ENCODE results near the gene FARP2. TPM values are rescaled to one million over a fixed set of nuclear protein-coding genes. Genes with fewer than 3 reads are reported as not detected.

FARP2 gene
- total and polyA plus RNA-seq, 4 donors = 9.9 to 49.7 (median 27.4) TPM

DNA sequence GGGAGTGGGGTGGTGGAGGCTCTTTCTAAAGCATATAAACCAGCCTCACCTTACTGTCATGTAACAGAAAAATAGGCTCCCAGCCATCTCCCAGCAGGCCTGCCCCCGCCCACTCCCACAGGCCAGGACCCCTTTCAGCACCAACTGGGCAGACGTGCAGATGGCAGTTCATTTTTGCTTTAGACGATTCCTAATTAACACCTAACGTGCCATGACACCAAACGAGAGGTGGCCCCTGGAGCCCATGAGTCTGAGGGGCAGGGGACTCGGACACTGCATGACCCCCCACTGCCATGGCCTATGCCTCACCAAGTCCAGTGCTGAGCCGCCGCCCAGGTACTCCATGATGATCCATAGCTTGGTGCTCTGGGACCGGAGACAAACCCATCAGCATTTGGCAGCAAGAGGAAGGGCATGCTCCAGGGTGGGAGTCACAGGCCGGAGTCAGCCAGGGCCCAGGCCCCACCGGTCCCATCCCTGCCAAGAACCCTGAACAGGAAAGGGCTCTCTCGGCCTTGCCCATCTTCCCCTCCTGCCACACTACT, 144.4 kb downstream of the FARP2 start:
- no peak overlapping the region for H3K9ac ChIP-seq (ENCODE audit: insufficient read depth in 1 of 2, low read length in 2 of 2)
- no peak for DNase-seq

DNA sequence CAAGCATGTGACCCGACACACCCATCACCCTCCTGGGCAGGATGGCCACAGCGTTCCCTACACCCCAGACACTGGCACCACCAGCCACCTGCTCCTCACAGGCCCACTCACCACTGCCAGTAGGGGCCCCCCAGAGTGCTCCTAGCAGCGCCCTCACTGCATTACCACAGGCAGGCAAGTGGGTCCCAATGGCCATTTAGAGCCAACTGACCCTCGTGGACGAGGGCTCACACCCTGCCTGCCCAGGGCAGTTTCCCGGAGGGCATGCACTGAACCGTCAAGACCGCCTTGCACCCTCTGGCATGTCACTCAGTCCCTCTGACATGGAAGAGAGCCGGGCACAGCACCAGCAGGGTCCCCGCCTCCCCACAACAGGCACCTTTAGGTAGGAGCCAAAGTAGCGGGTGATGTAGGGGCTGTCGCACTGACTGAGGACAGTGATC, 145.0 kb downstream of the FARP2 start:
- TF ChIP-seq, protein P1, sequence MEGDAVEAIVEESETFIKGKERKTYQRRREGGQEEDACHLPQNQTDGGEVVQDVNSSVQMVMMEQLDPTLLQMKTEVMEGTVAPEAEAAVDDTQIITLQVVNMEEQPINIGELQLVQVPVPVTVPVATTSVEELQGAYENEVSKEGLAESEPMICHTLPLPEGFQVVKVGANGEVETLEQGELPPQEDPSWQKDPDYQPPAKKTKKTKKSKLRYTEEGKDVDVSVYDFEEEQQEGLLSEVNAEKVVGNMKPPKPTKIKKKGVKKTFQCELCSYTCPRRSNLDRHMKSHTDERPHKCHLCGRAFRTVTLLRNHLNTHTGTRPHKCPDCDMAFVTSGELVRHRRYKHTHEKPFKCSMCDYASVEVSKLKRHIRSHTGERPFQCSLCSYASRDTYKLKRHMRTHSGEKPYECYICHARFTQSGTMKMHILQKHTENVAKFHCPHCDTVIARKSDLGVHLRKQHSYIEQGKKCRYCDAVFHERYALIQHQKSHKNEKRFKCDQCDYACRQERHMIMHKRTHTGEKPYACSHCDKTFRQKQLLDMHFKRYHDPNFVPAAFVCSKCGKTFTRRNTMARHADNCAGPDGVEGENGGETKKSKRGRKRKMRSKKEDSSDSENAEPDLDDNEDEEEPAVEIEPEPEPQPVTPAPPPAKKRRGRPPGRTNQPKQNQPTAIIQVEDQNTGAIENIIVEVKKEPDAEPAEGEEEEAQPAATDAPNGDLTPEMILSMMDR (IDR thresholded peaks at IDR 0.05; ENCODE audit: control extremely low read depth, extremely low read depth) = no peak
- no peaks in the 10 kb centered on the region for H3K27me3 ChIP-seq (ENCODE audit: control insufficient read depth in 3 of 3, insufficient read depth in 3 of 3, low read length in 2 of 3)
- peaks cover 0 to 39% (median 27%) of the 10 kb centered on the region in 4 donors for H3K36me3 ChIP-seq (ENCODE audit: control insufficient read depth in 4 of 4, insufficient read depth in 4 of 4, low read length in 4 of 4)
- DNase-seq = no peak
- H3K4me1 ChIP-seq (ENCODE audit: control insufficient read depth in 5 of 5, insufficient read depth in 5 of 5, low read length in 5 of 5) = peaks cover 0 to 6% (median 0%) of the 10 kb centered on the region in 5 donors
- no peak for ATAC-seq (ENCODE audit: insufficient read depth, low FRiP score)
- no peak overlapping the region for H3K4me3 ChIP-seq
- no peaks in the 10 kb centered on the region for H3K9me3 ChIP-seq (ENCODE audit: control insufficient read depth in 4 of 4, insufficient read depth in 3 of 4, low read length in 3 of 4)
- H3K9ac ChIP-seq (ENCODE audit: insufficient read depth in 1 of 2, low read length in 2 of 2) = no peak overlapping the region
- no peak overlapping the region for H3K27ac ChIP-seq (ENCODE audit: low read depth in 1 of 2, low read length in 1 of 2)
- 92 to 94% methylated on average over 12 of the region's 12 CpGs for WGBS, 2 donors

More for the DNA sequence above, 144.4 kb downstream of the FARP2 start:
- no peak overlapping the region for H3K27ac ChIP-seq (ENCODE audit: low read depth in 1 of 2, low read length in 1 of 2)
- H3K4me1 ChIP-seq (ENCODE audit: control insufficient read depth in 5 of 5, insufficient read depth in 5 of 5, low read length in 5 of 5) = peaks cover 0 to 2% (median 0%) of the 10 kb centered on the region in 5 donors
- no peaks in the 10 kb centered on the region for H3K27me3 ChIP-seq (ENCODE audit: control insufficient read depth in 3 of 3, insufficient read depth in 3 of 3, low read length in 2 of 3)
- no peaks in the 10 kb centered on the region for H3K9me3 ChIP-seq (ENCODE audit: control insufficient read depth in 4 of 4, insufficient read depth in 3 of 4, low read length in 3 of 4)
- 93 to 96% methylated on average over 12 of the region's 12 CpGs for WGBS, 2 donors
- TF ChIP-seq, protein P1 (IDR thresholded peaks at IDR 0.05; ENCODE audit: control extremely low read depth, extremely low read depth) = no peak
- H3K36me3 ChIP-seq (ENCODE audit: control insufficient read depth in 4 of 4, insufficient read depth in 4 of 4, low read length in 4 of 4) = peaks cover 0 to 45% (median 29%) of the 10 kb centered on the region in 4 donors
- no peak for ATAC-seq (ENCODE audit: insufficient read depth, low FRiP score)
- no peak overlapping the region for H3K4me3 ChIP-seq

DNA sequence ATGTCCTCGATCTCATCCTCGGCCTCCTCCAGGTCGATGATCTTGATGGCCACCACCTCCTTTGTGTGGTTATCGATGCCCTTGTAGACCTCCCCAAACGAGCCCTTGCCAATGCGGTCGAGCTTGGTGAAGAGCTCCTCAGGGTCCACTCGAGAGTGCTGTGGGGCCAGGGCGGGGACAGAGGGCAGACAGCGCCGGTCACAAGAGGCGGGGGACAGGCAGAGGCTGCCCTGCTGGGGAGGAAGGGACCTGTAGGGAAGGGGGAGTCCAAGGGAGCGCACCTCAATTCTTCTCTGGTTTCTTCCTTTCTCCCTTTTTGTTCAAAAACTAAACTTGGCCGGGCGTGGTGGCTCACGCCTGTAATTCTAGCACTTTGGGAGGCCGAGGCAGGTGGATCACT, 145.5 kb downstream of the FARP2 start:
- TF ChIP-seq, protein P1 (IDR thresholded peaks at IDR 0.05; ENCODE audit: control extremely low read depth, extremely low read depth) = no peak
- ATAC-seq (ENCODE audit: insufficient read depth, low FRiP score) (no peak), DNase-seq (no peak)
- H3K4me3 ChIP-seq = no peak overlapping the region
- no peaks in the 10 kb centered on the region for H3K27me3 ChIP-seq (ENCODE audit: control insufficient read depth in 3 of 3, insufficient read depth in 3 of 3, low read length in 2 of 3)
- H3K9ac ChIP-seq (ENCODE audit: insufficient read depth in 1 of 2, low read length in 2 of 2) = no peak overlapping the region
- H3K36me3 ChIP-seq (ENCODE audit: control insufficient read depth in 4 of 4, insufficient read depth in 4 of 4, low read length in 4 of 4) = peaks cover 0 to 35% (median 26%) of the 10 kb centered on the region in 4 donors
- WGBS, 2 donors = 87 to 96% methylated on average over 17 of the region's 17 CpGs
- no peaks in the 10 kb centered on the region for H3K9me3 ChIP-seq (ENCODE audit: control insufficient read depth in 4 of 4, insufficient read depth in 3 of 4, low read length in 3 of 4)
- H3K27ac ChIP-seq (ENCODE audit: low read depth in 1 of 2, low read length in 1 of 2) = no peak overlapping the region
- H3K4me1 ChIP-seq (ENCODE audit: control insufficient read depth in 5 of 5, insufficient read depth in 5 of 5, low read length in 5 of 5) = peaks cover 0 to 6% (median under 1%) of the 10 kb centered on the region in 5 donors

DNA sequence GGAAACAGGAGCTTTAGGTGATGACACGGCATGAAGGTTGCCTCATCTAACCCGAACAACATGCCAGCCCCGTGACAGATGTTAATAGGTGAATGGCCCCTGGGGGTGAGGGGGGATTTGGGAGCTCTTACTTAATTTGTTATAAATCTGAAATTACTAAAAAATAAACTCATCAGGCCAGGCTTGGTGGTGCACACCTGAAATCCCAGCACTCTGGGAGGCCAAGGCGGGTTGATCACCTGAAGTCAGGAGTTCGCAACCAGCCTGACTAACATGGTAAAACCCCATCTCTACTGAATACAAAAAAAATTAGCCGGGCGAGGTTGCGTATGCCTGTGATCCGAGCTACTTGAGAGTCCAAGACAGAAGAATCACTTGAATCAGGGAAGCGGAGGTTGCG, 146.2 kb downstream of the FARP2 start:
- peaks cover 0 to 12% (median 4%) of the 10 kb centered on the region in 5 donors for H3K4me1 ChIP-seq (ENCODE audit: control insufficient read depth in 5 of 5, insufficient read depth in 5 of 5, low read length in 5 of 5)
- H3K4me3 ChIP-seq = no peak overlapping the region
- DNase-seq (no peak), ATAC-seq (ENCODE audit: insufficient read depth, low FRiP score) (no peak)
- H3K27ac ChIP-seq (ENCODE audit: low read depth in 1 of 2, low read length in 1 of 2) = no peak overlapping the region
- no peaks in the 10 kb centered on the region for H3K27me3 ChIP-seq (ENCODE audit: control insufficient read depth in 3 of 3, insufficient read depth in 3 of 3, low read length in 2 of 3)
- peaks cover 0 to 31% (median 21%) of the 10 kb centered on the region in 4 donors for H3K36me3 ChIP-seq (ENCODE audit: control insufficient read depth in 4 of 4, insufficient read depth in 4 of 4, low read length in 4 of 4)
- 97% methylated on average over 11 of the region's 11 CpGs for WGBS, 2 donors
- TF ChIP-seq, protein P1 (IDR thresholded peaks at IDR 0.05; ENCODE audit: control extremely low read depth, extremely low read depth) = no peak
- H3K9me3 ChIP-seq (ENCODE audit: control insufficient read depth in 4 of 4, insufficient read depth in 3 of 4, low read length in 3 of 4) = no peaks in the 10 kb centered on the region
- no peak overlapping the region for H3K9ac ChIP-seq (ENCODE audit: insufficient read depth in 1 of 2, low read length in 2 of 2)

All from lung (tissue), 12 donors.